ENCODE results near the gene ACAA2.

Gene ACAA2

GRCh38 chr18:49734836-49735235, 78.5 kb downstream of the ACAA2 start:
- TF ChIP-seq CTCF (IDR thresholded peaks at IDR 0.05; ENCODE audit: low read depth, low read length) = no peak

GRCh38 chr18:49733896-49734585, 79.3 kb downstream of the ACAA2 start:
- TF ChIP-seq CTCF (IDR thresholded peaks at IDR 0.05; ENCODE audit: low read depth, low read length) = no peak
- DNase-seq (ENCODE audit: extremely low read depth, low read depth) = no peak

More at GRCh38 chr18:49734836-49735235, 78.5 kb downstream of the ACAA2 start:
- DNase-seq (ENCODE audit: extremely low read depth, low read depth) = no peak

- DNase-seq (ENCODE audit: extremely low read depth, low read depth) = no peak
These were observed 80.0 kb downstream of the ACAA2 start for GRCh38 chr18:49733321-49733720.

More at GRCh38 chr18:49733321-49733720, 80.0 kb downstream of the ACAA2 start:
- TF ChIP-seq CTCF (IDR thresholded peaks at IDR 0.05; ENCODE audit: low read depth, low read length) = no peak
